SK-N-MC (cell line): Measurements from ENCODE around the gene TMEM150A.

Experiments
- DNase-seq: peaks from one replicate; pipeline ENCODE4 v3.0.0-alpha.2; 2011; ENCODE audit warnings: low read depth, low spot score
- H3K27ac ChIP-seq: fragments of 200-600 bp; sonication (generic); 2 replicates; pipeline ENCODE4 v1.5.1; 2016; ENCODE audit warnings: mixed run types
- H3K36me3 ChIP-seq: fragments of 200-600 bp; sonication (generic); 2 replicates; pipeline ENCODE4 v1.6.1; 2017; ENCODE audit warnings: antibody characterized with exemption, low read length, mixed read lengths; ENCODE audit not compliant: insufficient read depth
- H3K4me3 ChIP-seq: fragments of 200-600 bp; sonication (generic); 2 replicates; pipeline ENCODE4 v1.5.1; 2016
- H3K9ac ChIP-seq: fragments of 200-600 bp; sonication (generic); 2 replicates; pipeline ENCODE4 v1.8.0; 2017; ENCODE audit warnings: mixed run types, mixed read lengths; ENCODE audit not compliant: insufficient read length
- H3K9me3 ChIP-seq: fragments of 200-600 bp; sonication (generic); 2 replicates; pipeline ENCODE4 v1.6.1; 2017; ENCODE audit warnings: low read depth, mild to moderate bottlenecking, antibody characterized with exemption, low read length, moderate library complexity, mixed read lengths
- EZH2 ChIP-seq: fragments of 200-600 bp; sonication (generic); IDR thresholded peaks from one replicate; pipeline ENCODE4 v1.6.1; 2017; ENCODE audit warnings: antibody characterized with exemption
- FOXP2 ChIP-seq: optimal IDR thresholded peaks from 2 replicates; pipeline ENCODE3; 2011; ENCODE audit warnings: mild to moderate bottlenecking, moderate library complexity; ENCODE audit not compliant: insufficient read depth; ENCODE audit errors: extremely low read length, control extremely low read depth
- POLR2AphosphoS5 ChIP-seq: IDR thresholded peaks from 2 replicates; pipeline ENCODE4 v1.6.1; 2012; ENCODE audit warnings: mild to moderate bottlenecking, low read depth, low read length, borderline replicate concordance

Gene TMEM150A

DNA sequence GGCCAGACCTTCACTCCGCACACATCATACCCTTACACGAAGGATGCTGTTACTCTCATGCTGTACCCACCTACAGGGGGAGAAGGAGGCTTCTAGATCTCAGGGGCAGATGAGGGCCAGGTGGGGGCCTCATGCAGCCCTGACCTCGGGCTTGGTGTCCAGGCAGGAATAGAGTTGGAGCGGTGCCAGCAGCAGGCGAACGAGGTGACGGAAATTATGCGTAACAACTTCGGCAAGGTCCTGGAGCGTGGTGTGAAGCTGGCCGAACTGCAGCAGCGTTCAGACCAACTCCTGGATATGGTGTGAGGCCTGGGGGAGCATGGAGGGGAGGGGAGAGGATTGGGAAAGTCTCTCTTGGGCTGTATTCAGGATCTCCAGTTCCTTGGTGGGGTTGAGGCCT lies 10.9 kb downstream of the TMEM150A start:
- Histone ChIP-seq H3K9me3 (no peaks in the 10 kb centered on the region), H3K36me3 (no peaks in the 10 kb centered on the region; the same call in 1 of the 2 replicates), H3K27ac (no peak overlapping the region), H3K4me3 (no peak overlapping the region), H3K9ac (no peak overlapping the region)
- TF ChIP-seq EZH2 (no peak), FOXP2 (no peak), POLR2AphosphoS5 (no peak)
- no peak for DNase-seq

DNA sequence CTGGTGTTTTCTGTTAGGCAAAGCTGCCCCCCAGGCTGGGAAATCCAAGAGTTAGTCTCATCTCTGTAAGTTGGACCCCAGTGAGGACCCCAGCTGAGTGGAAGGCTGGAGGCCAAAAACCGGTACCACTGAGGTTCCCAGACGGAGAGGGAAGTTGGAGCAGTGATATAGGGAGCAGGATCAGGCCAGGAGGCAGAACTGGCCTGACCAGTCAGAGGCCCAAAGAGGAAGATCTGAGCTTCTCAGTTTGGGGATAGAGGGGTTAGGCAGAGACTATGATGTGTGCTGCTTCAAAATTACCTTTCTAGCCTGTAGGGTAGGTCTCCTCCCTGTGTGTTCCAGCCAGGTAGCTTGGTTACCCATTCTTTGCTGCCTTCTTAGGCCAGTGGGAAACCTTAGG lies 11.5 kb downstream of the TMEM150A start:
- no peak overlapping the region for H3K4me3 ChIP-seq
- DNase-seq, result no peak
- H3K9me3 ChIP-seq, result no peaks in the 10 kb centered on the region
- no peak overlapping the region for H3K27ac ChIP-seq
- no peak overlapping the region for H3K9ac ChIP-seq
- no peaks in the 10 kb centered on the region for H3K36me3 ChIP-seq
- TF ChIP-seq FOXP2 (no peak), POLR2AphosphoS5 (no peak), EZH2 (no peak)

DNA sequence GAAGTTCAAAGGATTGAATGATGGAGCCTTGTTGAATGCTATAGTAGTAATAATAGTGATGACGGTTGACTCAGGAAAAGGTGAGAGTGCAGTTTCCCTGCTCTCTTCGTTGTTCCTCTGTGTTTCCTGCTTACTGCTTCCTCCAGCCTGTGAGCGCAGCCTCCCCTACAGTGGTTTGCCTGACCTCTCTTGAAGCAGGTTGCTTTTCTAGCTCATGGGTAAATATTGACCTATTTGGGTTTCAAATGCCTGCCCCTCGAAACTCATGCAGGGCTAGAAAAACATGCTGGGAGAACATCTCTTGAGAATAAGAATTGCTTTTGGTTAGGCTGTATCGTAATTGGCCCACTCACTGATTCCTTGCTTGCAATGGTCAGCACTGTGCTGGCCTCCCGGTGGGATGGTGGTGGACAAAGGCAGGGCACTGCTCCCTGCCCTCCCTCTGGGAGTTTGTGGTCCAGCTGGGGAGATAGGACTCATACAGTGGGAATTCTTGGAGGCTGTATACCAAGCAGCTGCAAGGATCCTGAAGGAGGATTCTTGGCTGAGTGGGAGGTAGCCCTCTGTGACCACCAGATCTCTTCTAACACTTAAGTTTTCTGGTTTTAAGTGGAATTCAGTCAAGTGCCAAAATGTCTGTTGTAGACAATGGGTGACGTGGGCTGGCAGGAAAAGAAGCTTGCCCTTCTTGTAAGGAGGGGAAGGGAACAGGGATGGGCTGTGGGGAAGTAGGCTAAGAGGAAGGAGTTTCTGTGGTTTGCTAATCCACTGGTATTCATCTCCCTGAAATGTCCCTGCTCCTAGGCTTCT lies 12.3 kb downstream of the TMEM150A start:
- no peak for TF ChIP-seq POLR2AphosphoS5
- TF ChIP-seq FOXP2, result no peak
- no peak for TF ChIP-seq EZH2
- H3K27ac ChIP-seq, result no peak overlapping the region
- H3K36me3 ChIP-seq, result no peaks in the 10 kb centered on the region
- no peaks in the 10 kb centered on the region for H3K9me3 ChIP-seq
- DNase-seq, result no peak
- H3K9ac ChIP-seq, result no peak overlapping the region
- H3K4me3 ChIP-seq, result no peak overlapping the region

- no peaks in the 10 kb centered on the region for H3K36me3 ChIP-seq
- H3K9ac ChIP-seq, result no peak overlapping the region
- no peak overlapping the region for H3K27ac ChIP-seq
- TF ChIP-seq FOXP2 (no peak), EZH2 (no peak), POLR2AphosphoS5 (no peak)
- no peak overlapping the region for H3K4me3 ChIP-seq
- H3K9me3 ChIP-seq, result no peaks in the 10 kb centered on the region
- no peak for DNase-seq
Measured at GRCh38 chr2:85589181-85589580, 13.3 kb downstream of the TMEM150A start.

DNA sequence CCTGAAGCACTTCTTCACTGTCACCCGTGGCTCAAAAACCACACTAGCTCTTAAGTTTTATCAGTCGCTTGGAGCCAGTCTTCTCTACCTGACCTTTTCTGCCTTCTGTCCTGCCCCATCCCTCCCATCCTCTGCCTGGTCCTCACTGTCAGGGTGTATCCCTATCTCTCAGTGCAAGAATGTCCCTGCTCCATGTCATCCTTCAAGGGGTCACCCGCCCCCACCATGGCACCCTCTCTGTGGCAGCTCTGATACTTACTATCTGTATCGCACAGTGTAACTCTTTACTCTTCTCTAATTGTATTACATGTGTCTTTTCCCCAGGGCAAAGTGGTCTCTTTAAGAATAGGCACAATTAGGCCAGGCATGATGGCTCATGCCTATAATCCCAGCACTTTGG lies 13.9 kb downstream of the TMEM150A start:
- Histone ChIP-seq H3K4me3 (no peak overlapping the region), H3K9ac (no peak overlapping the region), H3K27ac (no peak overlapping the region)

DNA sequence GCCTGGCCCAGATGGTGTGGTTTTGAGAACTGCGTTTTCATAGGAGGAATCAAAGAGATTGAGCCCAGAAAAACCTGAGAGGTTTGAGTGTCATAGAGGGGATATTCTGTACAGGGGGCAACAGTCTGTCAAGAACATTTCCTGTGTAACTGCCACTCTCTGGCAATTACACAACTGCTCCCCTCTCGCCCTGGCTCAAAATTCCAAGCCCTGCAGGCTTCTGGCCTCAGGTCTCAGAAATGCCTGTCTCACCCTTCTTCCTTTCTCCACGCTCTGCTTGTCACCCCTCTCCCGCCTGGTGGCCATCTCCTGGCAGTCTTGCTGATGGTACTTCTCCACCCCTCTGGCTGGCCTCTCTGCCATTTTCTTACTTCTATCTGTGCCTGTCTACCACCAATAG lies 14.3 kb downstream of the TMEM150A start:
- H3K9ac ChIP-seq, result no peak overlapping the region
- no peak for DNase-seq
- no peaks in the 10 kb centered on the region for H3K36me3 ChIP-seq
- no peak overlapping the region for H3K4me3 ChIP-seq
- no peaks in the 10 kb centered on the region for H3K9me3 ChIP-seq
- no peak for TF ChIP-seq POLR2AphosphoS5
- TF ChIP-seq EZH2, result no peak
- TF ChIP-seq FOXP2, result no peak
- H3K27ac ChIP-seq, result no peak overlapping the region

More for the DNA sequence above, 13.9 kb downstream of the TMEM150A start:
- no peak for TF ChIP-seq POLR2AphosphoS5
- TF ChIP-seq EZH2, result no peak
- TF ChIP-seq FOXP2, result no peak
- Histone ChIP-seq H3K9me3 (no peaks in the 10 kb centered on the region), H3K36me3 (no peaks in the 10 kb centered on the region)
- DNase-seq, result no peak

GRCh38 chr2:85585781-85586105 lies 16.8 kb downstream of the TMEM150A start:
- H3K27ac ChIP-seq, result no peak overlapping the region
- DNase-seq, result no peak
- no peak overlapping the region for H3K9ac ChIP-seq
- no peak overlapping the region for H3K4me3 ChIP-seq
- H3K36me3 ChIP-seq, result no peaks in the 10 kb centered on the region
- TF ChIP-seq FOXP2, result no peak
- no peaks in the 10 kb centered on the region for H3K9me3 ChIP-seq

GRCh38 chr2:85584857-85585780 lies 17.4 kb downstream of the TMEM150A start:
- TF ChIP-seq EZH2, result no peak
- no peak for TF ChIP-seq FOXP2
- no peak for TF ChIP-seq POLR2AphosphoS5
- Histone ChIP-seq H3K36me3 (no peaks in the 10 kb centered on the region), H3K27ac (no peak overlapping the region), H3K9ac (no peak overlapping the region), H3K9me3 (no peaks in the 10 kb centered on the region), H3K4me3 (no peak overlapping the region)
- DNase-seq, result no peak
